HG03469 (cell line): ENCODE results near the gene TYMP.

ENCODE experiments used
- ATAC-seq: cut with Tn5 transposase; IDR thresholded peaks from one replicate; pipeline ENCODE4 v1.9.1; 2021; ENCODE audit warnings: mild to moderate bottlenecking, moderate library complexity, moderate number of reproducible peaks; ENCODE audit not compliant: unreplicated experiment

The TYMP gene

GRCh38 chr22:50506611-50507420 is 23.0 kb downstream of the TYMP start:
- no peak for ATAC-seq

- no peak for ATAC-seq
Observed at GRCh38 chr22:50505776-50506610, 23.8 kb downstream of the TYMP start.

GRCh38 chr22:50505276-50505775 is 24.5 kb downstream of the TYMP start:
- ATAC-seq = no peak

- ATAC-seq = no peak
Observed at GRCh38 chr22:50504369-50505211, 25.2 kb downstream of the TYMP start.

GRCh38 chr22:50503475-50504145 is 26.2 kb downstream of the TYMP start:
- ATAC-seq = no peak

- ATAC-seq = no peak
Observed at GRCh38 chr22:50502628-50503474, 27.0 kb downstream of the TYMP start.

- no peak for ATAC-seq
Observed at GRCh38 chr22:50502096-50502495, 27.7 kb downstream of the TYMP start.

GRCh38 chr22:50500452-50500851 is 29.4 kb downstream of the TYMP start:
- no peak for ATAC-seq

- no peak for ATAC-seq
Observed at GRCh38 chr22:50498322-50498890, 31.4 kb downstream of the TYMP start.

GRCh38 chr22:50497093-50497492 is 32.7 kb downstream of the TYMP start:
- ATAC-seq = no peak

GRCh38 chr22:50490531-50491308 is 39.1 kb downstream of the TYMP start:
- ATAC-seq = no peak

GRCh38 chr22:50489363-50490243 is 40.2 kb downstream of the TYMP start:
- ATAC-seq = no peak

- ATAC-seq = no peak
Observed at GRCh38 chr22:50488886-50489285, 40.9 kb downstream of the TYMP start.

GRCh38 chr22:50488006-50488677 is 41.7 kb downstream of the TYMP start:
- ATAC-seq = no peak

- no peak for ATAC-seq
Observed at GRCh38 chr22:50487290-50488005, 42.4 kb downstream of the TYMP start.
